Cerebellar nuclear complex (tissue), 1 donor: ENCODE results near the gene TOMM20.

ENCODE experiments used
- DNase-seq, 2 experiments: peaks; one replicate each; lab custom pipeline; 2025; lab: John Stamatoyannopoulos, UW

TOMM20 gene

GRCh38 chr1:235134171-235134570, 5.5 kb upstream of the TOMM20 start:
- no peak for DNase-seq

GRCh38 chr1:235133086-235133485, 4.4 kb upstream of the TOMM20 start:
- DNase-seq = no peak

DNA sequence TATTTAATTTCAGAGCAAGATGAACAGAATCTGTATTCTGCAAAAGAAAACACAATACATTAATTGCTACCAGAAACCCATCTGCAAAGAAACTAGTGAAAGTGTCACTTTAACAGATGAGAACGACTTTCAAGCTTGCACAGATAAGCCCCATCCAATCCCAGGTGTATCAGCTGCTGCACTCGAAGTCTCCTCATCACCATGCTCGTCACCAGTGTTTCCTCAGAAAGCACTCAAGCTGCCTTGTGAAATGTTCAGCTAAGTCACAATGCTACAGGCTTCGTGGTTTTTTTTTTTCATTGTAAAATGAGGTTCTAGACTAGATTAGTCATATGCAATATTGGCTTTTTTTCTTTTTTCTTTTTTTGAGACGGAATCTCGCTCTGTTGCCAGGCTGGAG, 3.3 kb upstream of the TOMM20 start:
- no peak for DNase-seq

DNA sequence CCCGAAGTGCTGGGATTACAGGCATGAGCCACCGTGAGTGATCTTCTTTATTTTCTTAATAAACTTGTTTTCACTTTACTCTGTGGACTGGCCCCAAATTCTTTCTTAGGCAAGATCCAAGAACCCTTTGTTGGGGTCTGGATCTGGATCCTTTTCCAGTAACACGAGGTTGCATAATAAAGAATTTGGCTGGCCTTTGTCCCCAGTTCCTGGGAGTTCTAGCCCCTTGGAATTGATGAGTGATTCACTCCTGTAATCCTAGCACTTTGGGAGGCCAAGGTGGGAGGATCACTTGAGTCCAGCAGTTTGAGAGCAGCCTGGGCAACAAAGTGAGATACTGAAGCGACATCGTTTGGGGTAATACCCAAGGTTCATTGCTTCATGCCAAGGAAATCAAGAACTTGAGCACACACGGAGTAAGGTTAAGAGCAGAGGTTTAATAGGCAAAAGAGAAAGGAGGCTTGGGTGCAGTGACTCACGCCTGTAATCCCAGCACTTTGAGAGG, 2.2 kb upstream of the TOMM20 start:
- no peak for DNase-seq

- DNase-seq = no peak
Observed at GRCh38 chr1:235129774-235130570, 1.3 kb upstream of the TOMM20 start.

DNA sequence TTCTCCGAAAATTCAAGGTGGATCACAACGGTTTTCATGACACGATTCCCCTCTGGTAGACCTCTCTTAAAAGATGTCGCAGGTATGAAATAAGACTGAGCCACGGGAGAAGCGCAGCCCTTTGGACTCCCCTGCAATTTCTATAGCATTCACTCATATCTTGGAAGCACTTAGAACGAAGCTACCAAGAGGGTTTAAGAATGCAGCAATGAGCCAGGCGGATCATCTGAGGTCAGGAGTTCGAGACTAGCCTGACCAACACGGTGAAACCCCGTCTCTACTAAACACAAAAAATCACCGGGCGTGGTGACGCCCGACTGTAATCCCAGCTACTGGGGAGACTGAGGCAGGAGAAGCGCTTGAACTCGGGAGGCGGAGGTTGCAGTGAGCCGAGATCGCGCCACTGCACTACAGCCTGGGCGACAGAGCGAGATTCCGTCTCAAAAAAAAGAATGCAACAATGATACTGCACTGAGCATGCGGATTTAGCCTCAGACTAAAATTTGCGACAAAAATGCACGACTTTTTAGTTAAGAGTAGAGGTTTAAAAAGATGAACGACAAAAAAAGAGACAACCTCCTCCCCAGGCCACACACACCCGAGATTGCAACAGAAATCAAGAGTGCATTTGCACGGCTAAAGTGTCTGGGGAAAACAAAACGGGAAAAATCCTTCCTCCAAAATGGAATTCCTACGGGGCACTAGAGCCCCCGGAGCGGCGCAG, 743 bp downstream of the TOMM20 start:
- no peak for DNase-seq

- no peak for DNase-seq
Observed at GRCh38 chr1:235127203-235127602, 1.4 kb downstream of the TOMM20 start.

DNA sequence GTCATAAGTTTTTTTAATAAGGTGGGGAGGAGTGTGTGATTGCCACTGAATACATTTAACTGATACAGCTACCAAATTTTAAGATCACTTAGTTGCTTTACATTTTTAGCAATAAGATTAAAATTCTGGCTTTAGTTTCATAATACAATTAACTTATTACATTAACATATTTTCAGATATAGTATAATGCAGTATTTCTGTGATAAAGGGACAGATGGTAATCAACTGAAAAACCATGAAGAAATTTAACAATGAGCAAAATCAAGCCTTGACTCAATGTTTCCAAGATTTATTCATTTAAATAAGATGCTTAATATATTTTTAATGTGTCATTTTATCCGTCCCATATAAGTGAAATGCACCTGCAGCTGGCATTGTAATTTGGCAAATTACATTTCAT, 4.0 kb downstream of the TOMM20 start:
- DNase-seq = no peak

- no peak for DNase-seq
Observed at GRCh38 chr1:235124111-235124510, 4.5 kb downstream of the TOMM20 start.

- DNase-seq = no peak
Observed at GRCh38 chr1:235122348-235122747, 6.3 kb downstream of the TOMM20 start.

- DNase-seq = no peak
Observed at GRCh38 chr1:235113183-235113917, 15.3 kb downstream of the TOMM20 start.

DNA sequence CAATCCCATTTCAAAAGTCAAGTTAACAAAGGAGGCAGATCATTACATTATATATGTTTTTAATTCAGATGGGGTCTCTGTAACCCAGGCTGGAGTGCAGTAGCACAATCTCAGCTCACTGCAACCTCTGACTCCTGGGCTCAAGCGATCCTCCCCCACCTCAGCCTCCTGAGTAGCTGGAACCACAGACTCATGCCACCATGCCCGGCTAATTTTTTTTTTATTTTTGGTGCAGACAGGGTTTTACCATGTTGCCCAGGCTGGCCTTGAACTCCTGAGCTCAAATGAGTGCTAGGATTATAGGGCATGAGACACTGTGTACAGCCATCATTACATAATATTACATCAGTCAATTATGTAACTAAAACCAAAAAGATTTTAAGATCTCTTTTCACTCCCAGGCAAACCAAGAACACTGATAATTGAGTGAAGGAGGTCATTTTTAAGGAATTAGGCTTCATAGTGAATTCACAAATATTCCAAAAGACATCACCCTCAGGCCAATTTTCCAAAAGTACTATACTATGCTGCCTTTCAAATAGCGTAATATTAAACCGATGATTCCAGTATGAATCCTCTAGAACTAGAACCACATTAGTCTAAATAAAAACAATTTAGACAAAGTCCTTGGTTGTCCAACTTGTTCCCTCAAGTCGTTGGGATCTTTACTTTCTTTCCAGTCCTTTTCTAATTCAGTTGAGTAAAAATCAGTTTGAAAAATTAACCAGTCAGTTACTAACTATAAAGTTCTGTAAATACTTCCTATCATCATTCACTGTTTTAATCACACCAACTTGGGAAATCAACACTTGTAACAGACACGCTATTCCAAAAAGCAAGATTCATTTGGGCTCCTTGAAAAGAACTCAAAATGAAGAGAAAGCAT, 16.1 kb downstream of the TOMM20 start:
- DNase-seq = no peak

GRCh38 chr1:235111107-235111506, 17.5 kb downstream of the TOMM20 start:
- DNase-seq = no peak

GRCh38 chr1:235108876-235109275, 19.8 kb downstream of the TOMM20 start:
- DNase-seq = no peak

DNA sequence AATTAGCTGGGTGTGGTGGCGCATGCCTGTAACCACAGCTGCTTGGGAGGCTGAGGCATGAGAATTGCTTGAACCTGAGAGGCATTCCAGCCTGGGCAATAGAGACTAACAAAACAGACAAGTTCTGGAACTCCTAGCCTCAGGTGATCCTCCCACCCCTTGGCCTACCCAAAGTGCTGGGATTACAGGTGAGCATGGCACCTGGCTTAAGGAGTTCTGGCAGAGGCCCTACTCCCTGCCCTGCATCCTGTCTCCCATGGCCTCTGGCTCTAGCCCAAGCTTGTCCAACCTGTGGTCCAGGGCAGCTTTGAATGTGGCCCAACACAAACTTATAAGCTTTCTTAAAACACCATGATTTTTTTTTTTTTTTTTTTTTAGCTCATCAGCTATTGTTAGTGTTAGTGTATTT, 20.4 kb downstream of the TOMM20 start:
- no peak for DNase-seq

GRCh38 chr1:235107368-235108184, 21.1 kb downstream of the TOMM20 start:
- DNase-seq = no peak

GRCh38 chr1:235106457-235106856, 22.2 kb downstream of the TOMM20 start:
- no peak for DNase-seq

DNA sequence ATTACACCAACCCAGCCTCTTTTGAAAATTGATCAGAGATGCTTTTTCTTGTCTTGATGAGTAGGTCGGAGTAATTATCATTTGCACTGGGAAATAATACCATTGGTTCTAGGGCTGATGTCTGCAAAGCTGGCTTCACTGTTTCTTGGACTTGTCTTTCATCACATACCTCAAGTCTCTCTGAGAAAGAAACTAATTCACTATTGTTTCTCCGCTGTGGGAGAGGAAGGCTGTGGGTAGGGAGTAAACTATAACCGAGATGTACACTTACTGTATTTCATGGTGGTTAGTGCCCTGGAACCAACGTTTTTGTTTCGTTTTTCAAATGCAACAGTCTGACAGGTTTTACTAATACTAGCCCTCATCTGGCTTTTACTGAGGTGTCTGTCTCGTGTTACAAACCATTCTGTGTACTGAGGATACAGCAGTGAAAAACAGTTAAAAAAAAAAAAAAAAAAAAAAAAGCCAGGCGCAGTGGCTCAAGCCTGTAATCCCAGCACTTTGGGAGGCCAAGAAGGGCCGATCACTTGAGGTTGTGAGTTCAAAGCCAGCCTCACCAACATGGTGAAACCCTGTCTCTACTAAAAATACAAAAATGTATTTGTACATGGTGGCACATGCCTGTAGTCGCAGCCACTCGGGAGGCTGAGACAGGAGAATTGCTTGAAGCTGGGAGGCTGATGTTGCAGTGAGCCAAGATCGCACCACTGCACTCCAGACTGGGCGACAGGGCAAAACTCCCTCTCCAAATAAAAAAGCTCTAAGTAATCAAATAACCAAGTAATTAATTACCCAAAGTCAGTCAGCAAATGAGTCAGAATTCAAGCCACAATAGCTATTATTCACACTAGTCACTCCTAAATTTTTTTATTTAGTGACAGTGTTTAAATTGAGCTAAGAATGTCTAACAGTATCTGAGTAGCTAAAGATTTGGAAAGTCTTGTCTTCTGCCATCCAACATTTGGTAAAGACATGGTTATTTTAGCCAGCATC, 23.3 kb downstream of the TOMM20 start:
- DNase-seq = no peak

- no peak for DNase-seq
Observed at GRCh38 chr1:235102993-235103411, 25.6 kb downstream of the TOMM20 start.

- DNase-seq = no peak
Observed at GRCh38 chr1:235102259-235102582, 26.4 kb downstream of the TOMM20 start.
